Measurements from ENCODE around the gene OR1J1.

Gene OR1J1

GRCh38 chr9:122466456-122466855 lies 11.3 kb downstream of the OR1J1 start:
- H3K4me3 ChIP-seq (ENCODE audit: control insufficient read depth, low read depth, low read length) = no peak overlapping the region
- no peak for DNase-seq (ENCODE audit: low read depth)
- TF ChIP-seq CTCF (IDR thresholded peaks at IDR 0.05; ENCODE audit: control insufficient read depth, insufficient read depth, low read depth, low read length, missing control alignments) = no peak

DNA sequence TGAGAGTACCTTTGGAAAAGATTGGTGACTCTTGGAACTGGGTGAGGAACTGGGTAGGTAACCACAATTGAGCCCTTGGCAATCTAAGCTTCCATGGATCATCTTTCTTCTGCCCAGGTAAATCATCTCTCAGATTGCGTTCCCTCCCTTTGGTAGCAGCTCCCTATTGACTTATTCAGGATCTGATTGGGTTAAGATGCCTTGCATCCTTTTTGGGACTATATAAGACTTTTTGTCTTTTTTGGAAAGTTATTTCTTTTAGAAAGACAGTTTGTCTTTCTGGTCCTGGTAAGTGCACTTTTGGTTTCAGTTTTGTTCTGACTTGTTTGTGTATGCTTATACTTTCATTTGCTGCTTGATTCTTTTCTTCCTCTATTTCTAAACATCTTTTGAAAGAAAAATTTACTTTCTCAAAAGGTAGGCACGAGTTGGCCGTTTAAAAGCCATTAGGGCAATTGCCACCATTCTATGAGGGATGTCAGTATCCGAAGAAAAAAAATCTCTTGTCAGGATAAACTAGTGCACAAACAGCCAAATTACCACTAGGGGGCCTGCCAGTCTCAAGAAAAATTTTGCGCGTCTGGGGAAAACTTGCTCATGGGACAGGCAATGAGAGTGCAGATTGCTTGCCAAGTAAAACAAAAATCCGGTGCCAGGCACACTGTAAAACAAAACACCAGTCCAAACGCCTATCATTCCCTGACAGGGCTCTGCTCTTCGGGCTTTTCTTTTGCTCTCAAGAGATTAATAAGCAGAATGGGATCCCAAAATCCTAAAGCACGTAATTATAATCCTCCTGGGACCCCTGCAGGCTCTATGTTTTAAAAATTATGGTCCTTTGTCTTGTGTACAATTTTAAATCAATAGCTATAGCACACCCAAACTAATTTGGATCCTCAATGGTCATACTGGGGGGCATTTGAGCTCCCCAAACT lies 12.8 kb downstream of the OR1J1 start:
- peak; percentile 76 for TF ChIP-seq CTCF (IDR thresholded peaks at IDR 0.05; ENCODE audit: control insufficient read depth, insufficient read depth, low read depth, low read length, missing control alignments)
- peak overlapping the region; percentile 31 for H3K4me3 ChIP-seq (ENCODE audit: control insufficient read depth, low read depth, low read length)
- peak; percentile 85 for DNase-seq (ENCODE audit: low read depth)

GRCh38 chr9:122463828-122464632 lies 13.7 kb downstream of the OR1J1 start:
- TF ChIP-seq CTCF (IDR thresholded peaks at IDR 0.05; ENCODE audit: control insufficient read depth, insufficient read depth, low read depth, low read length, missing control alignments) = peak; percentile 21
- H3K4me3 ChIP-seq (ENCODE audit: control insufficient read depth, low read depth, low read length) = peak overlapping the region; percentile 31; the same call in 1 of the 2 replicates
- DNase-seq (ENCODE audit: low read depth) = no peak

- no peak for TF ChIP-seq CTCF (IDR thresholded peaks at IDR 0.05; ENCODE audit: control insufficient read depth, insufficient read depth, low read depth, low read length, missing control alignments)
- DNase-seq (ENCODE audit: low read depth) = no peak
- H3K4me3 ChIP-seq (ENCODE audit: control insufficient read depth, low read depth, low read length) = no peak overlapping the region
Observed at GRCh38 chr9:122457787-122458186, 19.9 kb downstream of the OR1J1 start.

- no peak for TF ChIP-seq CTCF (IDR thresholded peaks at IDR 0.05; ENCODE audit: control insufficient read depth, insufficient read depth, low read depth, low read length, missing control alignments)
- no peak overlapping the region for H3K4me3 ChIP-seq (ENCODE audit: control insufficient read depth, low read depth, low read length)
- no peak for DNase-seq (ENCODE audit: low read depth)
Observed at GRCh38 chr9:122456123-122456522, 21.6 kb downstream of the OR1J1 start.

GRCh38 chr9:122453677-122454135 lies 24.0 kb downstream of the OR1J1 start:
- no peak for TF ChIP-seq CTCF (IDR thresholded peaks at IDR 0.05; ENCODE audit: control insufficient read depth, insufficient read depth, low read depth, low read length, missing control alignments)
- H3K4me3 ChIP-seq (ENCODE audit: control insufficient read depth, low read depth, low read length) = no peak overlapping the region
- DNase-seq (ENCODE audit: low read depth) = no peak

All from AG09309 (cell line).